ENCODE data around the gene XPO4.

DNA sequence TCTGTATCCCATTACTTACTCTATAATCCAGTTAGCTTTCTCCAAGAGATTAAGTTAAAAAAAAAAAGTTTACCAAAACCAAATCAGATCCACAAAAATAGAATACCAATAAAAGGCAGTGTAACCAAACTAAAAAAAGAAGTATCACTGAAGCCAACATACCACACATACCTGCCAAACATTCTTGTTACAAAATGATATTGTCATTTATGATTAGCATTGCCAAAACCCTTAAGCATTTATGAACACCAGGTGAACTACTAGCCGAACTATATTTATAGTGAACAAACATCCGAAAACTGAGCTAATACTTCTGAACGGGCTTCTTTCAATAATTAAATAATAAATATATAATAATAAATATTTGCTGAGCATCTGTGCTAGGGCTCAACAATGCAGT lies 69.7 kb downstream of the XPO4 start:
- TF ChIP-seq, protein P1, sequence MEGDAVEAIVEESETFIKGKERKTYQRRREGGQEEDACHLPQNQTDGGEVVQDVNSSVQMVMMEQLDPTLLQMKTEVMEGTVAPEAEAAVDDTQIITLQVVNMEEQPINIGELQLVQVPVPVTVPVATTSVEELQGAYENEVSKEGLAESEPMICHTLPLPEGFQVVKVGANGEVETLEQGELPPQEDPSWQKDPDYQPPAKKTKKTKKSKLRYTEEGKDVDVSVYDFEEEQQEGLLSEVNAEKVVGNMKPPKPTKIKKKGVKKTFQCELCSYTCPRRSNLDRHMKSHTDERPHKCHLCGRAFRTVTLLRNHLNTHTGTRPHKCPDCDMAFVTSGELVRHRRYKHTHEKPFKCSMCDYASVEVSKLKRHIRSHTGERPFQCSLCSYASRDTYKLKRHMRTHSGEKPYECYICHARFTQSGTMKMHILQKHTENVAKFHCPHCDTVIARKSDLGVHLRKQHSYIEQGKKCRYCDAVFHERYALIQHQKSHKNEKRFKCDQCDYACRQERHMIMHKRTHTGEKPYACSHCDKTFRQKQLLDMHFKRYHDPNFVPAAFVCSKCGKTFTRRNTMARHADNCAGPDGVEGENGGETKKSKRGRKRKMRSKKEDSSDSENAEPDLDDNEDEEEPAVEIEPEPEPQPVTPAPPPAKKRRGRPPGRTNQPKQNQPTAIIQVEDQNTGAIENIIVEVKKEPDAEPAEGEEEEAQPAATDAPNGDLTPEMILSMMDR (IDR thresholded peaks at IDR 0.05; ENCODE audit: insufficient read depth, low read length, poor library complexity, severe bottlenecking) = no peak
- TF ChIP-seq EZH2phosphoT487 (conservative IDR thresholded peaks at IDR 0.05; ENCODE audit: low read length) = no peak

Data from SU-DHL-6 (cell line).